ENCODE measurements around the gene HOXA9.

Gene HOXA9

GRCh38 chr7:27187475-27188385 is 22.4 kb upstream of the HOXA9 start:
- DNase-seq = no peak

DNA sequence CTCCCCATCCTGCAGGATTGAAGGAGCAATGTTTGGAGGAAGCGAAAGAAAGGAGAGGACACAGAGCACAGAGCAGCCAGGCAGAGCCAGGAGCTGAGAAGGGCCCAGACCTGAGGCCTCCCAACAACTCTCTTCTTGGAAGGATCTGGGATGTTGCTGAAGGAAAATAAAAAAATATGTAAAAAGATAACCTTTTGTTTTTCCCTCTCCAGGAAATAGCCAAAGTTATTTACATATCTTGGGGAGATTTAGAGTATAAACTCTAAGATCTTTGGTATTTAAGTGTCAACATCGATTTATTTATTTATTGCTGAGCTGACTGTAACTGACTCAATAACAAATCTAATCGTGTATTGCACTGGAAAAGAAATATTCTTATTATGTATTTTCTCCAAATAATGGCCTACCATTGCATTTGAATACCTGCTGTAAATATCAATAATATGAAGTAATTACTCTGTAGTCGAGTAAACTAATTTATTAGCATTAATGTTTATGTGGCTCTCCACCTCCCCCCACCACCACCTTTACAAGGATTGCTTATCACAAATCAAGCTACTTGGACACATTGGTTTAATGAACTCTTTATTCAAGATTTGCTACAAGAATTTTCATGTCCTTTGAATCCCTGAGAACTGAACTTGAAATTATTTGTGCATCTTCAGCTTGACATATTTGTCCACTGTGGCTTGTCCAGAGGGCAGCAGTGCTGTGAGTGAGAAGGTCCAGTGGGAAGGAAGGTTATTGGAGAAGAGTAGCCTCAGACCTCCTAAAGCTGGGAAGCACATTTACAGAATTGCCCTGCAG is 21.5 kb upstream of the HOXA9 start:
- DNase-seq = no peak

DNA sequence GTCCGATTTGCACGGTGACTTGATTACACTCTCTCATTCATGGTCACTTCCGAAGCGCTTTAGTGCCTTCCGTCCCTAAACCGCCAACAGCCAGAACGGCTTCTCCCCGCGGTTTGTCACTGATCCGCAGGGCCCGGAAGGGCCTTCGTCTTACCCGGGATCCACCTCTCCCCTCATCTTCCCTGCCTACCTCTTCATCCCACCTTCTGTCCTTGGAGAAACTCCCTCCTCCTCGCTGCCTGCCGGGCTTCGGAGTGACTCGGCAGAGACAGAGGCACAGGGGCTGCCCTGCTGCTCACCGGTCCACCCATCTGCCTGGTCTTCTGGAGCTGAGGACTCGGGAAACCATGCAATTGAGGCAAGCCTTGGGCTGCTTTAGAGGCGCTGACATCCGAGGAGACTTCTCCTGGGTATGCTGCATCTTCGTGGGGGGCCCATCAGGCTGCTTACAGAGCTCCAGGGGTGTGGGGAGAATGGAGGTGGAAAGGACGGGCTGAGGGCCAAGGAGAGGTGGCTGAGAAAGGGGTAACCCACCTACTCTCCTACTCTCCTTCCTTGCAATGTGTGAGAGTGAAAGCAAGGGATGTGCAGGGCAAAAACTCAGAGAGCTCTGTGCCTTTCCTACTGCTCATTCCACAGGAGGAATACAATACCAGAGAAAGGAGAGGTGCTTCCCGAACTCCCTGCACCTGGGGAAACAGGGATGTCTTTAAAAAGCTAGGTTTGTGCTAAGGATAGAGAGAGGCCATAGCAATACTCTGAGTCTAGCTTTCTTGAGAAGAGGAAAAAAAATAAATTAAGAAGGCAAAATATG is 20.7 kb upstream of the HOXA9 start:
- DNase-seq = no peak

- DNase-seq = no peak
Observed at GRCh38 chr7:27185013-27185853, 19.9 kb upstream of the HOXA9 start, which contains the start of gene HOXA11. Gene HOXA11, minus strand, starts transcription at chr7:27185232. Its CDS starts 88 bp downstream, at chr7:27185144.

DNA sequence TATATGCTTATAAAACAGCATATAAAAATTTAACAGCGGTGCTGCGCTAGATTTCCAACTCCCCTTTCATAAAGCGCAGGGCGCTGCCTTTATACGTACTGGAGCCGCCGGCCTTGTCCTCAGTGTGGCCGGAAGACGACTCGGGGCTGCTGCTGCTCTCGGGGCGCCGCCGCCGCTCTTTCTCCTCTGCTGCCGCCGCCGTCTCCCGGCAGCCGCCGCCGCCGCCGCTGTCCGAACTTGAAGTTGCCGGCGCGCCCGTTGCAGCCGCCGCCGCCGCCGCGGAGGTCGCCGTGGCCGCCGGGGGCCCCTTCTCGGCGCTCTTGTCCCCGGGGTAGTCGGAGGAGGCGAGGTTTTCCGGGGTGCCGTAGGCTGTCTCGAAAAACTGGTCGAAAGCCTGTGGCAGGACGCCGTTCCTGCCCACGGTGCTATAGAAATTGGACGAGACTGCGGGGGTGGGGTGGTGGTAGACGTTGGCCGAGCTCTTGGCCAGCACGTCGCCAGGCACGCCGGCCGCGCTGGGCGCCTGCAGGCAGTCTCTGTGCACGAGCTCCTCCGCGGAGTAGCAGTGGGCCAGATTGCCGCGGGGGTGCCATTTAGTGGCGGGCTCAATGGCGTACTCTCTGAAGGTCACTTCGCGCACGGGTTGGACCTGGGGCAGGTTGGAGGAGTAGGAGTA is 19.1 kb upstream of the HOXA9 start:
- no peak for DNase-seq

DNA sequence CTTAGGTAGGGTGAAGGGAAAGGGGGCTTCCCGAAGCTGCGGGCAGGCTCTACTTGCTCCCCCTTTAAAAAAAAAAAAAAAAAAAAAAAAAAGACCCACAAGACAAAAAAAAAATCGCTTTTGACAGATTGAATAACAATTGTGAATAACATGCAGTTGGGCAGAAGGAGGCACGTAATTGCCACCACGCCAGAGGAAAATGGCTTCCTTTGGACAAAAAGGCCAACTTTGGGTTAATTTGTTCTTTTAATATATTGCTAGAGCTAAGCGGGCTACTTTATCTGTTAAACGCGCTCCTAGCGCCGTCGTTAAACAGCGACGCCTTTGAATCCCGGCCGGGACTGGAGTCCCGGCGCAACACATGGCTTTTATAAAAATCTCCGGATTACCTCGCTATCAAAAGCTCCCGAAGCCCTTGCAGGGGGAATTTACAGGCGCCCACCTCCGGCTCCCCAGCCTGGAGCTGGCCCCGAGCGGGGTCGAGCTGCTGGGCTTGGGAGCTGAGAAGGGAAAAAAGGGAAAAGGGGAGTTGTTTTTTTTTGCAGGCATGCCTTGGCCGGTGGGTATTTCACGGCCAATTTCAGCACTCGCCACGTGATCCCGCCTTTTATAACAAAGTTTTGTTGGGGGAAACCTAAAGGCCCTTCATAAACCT is 18.5 kb upstream of the HOXA9 start:
- DNase-seq = no peak

GRCh38 chr7:27182861-27183681 is 17.7 kb upstream of the HOXA9 start:
- DNase-seq = peak; percentile 23

- no peak for DNase-seq
Observed at GRCh38 chr7:27182285-27182841, 17.0 kb upstream of the HOXA9 start.

DNA sequence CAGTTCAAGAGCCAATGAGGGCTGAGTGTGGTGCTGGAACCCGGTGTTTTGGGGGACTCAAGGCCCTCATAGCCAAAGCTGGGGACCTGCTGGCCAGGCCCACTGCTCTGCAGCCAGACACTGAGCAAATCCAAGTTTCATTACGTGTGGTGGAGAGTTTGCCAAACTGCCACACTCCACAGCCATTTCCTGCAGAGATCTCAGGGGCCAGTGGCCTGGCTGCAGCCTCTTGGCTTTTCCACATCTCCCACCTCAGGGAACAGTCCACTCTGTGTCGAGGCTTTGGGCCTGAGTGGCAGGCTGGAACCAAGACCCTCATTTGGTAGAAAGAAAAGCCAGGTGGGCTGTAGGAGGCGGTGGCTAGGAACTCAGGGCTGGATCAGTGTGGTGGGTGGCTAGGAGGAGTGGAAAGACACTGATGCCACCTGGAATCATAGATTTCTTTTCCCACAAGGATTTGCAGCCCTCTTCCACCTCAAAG is 16.5 kb upstream of the HOXA9 start:
- no peak for DNase-seq

DNA sequence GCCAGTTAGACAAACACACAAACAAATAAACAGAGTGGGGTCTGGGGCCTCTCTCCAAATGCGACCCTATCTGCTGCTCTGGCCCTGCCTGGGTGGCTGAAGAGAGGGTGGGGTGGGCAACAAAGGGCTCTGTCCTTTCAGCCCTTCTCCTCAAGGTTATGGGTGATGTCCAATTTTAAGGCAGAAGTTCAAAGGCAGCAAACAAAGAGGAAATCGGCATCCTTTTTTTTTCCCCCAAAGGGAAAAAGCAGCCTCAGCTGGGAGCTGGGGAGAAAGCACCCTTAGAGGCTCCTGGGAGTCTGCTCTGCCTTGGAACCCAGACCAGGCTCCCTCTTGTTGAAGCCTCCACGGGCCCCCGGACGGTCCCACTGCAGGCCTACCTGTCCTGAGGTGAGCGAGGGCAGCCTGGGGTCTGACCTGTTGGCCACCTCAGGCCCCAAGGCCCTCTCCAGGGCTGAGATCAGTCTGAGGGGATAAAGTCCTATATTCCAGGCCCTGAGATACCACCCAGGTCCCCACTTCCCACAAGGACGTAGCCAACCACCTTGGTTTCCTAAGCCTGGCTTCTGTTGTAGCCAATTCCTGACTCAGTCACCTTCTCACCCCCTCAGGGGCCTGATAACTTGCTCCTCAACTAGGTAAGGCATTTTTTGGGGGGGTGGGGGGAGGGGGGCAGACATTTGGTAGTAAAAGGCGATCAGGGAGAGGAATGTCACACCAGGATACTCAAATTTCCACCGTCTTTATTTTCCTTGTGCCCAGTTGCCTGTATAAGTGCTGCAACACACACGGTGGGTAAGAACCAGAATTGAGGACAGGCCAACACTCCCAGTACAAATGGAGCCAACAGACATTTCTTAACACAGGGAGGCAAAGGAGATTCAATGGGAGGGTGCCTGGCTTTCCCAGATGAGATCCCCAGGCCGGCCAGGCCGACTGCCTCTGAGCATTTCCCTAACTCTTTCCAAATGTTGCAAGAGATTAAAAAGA is 15.4 kb upstream of the HOXA9 start:
- DNase-seq = no peak

DNA sequence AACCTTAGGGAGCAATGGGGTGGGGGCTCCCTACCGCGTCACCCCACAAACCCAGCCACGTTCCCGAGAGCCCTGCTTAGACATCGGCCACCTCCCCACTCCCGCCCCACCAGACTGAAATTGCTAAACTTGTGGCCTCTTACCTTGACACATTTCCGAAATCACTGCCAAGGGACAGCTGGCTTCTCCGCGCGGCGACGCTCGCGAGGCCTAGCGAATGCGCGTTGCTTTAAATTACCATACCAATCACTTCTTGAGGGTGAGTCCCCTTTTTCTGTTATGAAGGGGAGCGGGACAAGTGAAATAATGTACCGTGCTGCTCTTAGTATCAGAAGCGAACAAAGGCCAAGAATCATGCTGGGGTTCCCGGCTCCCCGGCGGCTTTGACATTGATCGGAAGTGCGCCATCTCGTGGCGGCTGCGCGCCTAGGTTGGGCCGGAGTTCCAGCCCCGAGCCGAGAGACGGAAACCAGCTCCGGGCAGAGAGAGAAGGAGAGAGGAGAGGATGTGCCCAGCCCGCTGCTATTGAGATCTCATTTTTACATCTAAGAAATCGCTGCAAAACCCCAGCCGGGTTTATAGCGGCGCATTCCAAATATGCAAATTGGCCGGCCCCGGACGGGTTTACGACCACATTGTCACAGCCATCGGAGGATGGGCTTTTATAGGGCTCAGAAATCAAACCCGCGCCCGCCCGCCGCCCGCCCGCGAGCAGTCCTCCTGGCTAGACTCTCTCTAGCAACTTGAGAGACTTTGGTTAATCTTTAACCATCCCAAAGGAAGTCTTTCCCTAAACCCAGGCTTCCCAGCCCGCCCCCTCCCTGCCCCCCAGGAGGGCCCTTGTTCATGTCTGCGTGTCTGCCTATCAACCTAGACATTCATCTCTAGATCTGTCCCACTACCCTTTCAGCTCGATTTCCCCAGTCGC is 14.4 kb upstream of the HOXA9 start:
- DNase-seq = no peak

DNA sequence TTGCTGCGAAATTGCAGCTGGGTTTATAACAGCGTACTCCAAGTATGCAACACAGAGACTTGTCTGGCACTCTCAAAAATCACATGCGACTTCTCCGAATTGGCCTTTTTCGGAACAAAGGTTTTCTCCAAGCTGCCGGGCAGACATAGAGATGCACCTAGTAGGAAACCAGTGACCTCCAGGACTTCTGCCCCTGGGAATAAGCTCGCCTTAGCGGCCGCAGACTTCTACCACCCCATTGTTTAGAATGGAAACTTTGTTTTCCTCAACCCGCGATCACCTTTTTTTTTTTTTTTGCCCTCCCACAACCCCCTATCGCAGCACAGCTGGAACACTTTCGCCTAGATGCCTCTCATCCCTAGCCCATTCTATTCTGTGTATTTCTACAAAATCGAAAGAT is 13.7 kb upstream of the HOXA9 start:
- no peak for DNase-seq

- no peak for DNase-seq
Observed at GRCh38 chr7:27178366-27178765, 13.0 kb upstream of the HOXA9 start.

DNA sequence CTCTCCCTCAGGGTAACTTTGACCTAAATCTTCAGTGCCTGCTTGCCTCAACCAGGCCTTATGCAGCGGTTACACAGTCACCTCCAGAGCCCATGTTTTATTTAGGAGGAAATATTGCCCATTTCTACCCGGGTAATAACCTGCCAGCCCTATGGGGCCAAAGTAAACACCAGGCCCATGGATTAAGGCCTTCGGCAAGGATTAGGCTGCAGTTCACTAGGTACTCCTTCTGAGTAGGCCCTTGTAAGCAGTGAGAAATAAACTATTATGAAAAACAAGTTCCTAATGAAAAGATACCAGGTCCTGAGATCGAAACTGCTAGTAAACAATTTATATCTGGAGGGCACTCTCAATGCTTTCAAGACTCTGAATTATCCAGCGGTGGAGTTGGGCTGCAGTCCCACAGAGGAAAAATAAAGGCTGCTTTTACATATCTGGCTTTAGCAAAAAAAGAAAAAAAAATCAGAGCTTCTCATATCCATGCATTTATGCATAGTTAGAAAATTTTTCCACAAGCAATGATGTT is 12.5 kb upstream of the HOXA9 start:
- DNase-seq = no peak

GRCh38 chr7:27176962-27177794 is 11.8 kb upstream of the HOXA9 start:
- no peak for DNase-seq

DNA sequence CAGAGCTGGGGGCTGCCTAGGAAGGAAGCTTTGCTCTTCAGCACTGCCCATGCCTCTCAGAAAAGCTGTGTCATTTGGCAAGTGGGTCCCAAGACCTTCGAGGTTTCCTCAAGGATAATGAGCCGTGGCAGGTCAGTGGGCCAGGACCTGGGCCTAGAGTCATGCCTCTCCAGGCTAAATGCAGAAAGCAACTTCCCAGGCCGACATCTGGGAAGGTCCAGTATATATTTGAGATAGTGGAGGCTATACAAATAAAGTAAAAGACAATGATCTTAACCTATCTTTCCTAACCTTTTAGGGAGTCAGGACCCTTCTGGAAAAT is 11.1 kb upstream of the HOXA9 start:
- no peak for DNase-seq
